Non-pigmented ciliary epithelial cell (primary cell): Measurements from ENCODE around the gene HNRNPC.

Experiments used
- DNase-seq: peaks from one replicate; pipeline ENCODE4 v3.0.0-alpha.2; 2010; ENCODE audit warnings: low read depth

HNRNPC gene

DNA sequence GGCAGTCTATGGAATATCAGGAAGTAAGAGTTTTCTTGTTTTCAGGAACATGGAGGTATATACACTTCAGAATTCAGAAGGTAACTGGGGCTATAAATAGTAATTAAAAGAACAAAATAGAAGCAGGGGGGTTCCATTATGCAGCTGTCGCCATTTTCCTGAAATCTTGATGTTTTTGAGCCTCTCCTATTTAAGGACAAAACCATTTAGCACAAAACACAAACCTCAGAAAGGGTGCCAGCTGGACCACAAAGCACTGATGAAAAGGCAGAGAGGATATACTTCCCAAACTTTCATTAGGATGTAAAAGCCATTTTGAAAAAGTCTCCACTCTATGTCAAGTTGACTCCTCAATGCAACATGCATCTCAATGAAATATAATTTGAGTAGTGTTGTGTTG is 59.2 kb downstream of the HNRNPC start:
- no peak for DNase-seq

DNA sequence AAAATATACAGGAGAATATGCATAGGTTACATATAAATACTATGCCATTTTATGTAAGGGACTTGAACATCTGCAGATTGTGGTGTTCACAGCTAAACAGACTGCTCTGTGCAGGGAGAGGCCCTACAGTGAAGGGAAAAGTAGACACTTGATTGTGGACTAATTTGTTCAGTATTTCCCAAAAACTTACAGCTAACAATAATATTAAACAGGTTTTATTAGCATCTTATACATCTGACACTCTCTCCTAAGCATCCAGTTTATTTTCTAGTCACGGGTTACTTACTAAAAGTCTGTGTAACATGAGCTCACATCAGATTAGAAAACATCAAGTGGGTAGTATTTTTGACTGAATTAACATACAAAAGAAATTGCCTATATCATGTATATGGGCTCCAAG is 60.1 kb downstream of the HNRNPC start:
- DNase-seq: no peak

DNA sequence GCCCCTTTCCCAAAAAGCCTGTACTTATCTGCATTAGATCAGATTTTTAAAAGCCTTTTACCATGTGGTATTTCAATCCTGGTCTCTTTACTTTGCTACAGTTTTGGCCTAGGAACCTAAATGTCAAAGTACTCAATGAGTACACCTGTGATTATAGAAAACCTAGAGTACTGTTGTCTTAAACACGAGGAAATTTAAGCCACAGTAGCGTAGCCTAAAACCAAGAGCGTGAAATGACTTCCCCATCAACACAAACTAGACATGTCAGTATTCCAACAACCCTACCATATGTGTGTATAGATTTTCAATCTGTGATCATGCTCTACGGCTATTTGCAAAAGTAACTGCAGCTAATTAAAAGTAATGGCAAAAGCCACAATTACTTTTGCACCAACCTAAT is 60.7 kb downstream of the HNRNPC start:
- DNase-seq: no peak

DNA sequence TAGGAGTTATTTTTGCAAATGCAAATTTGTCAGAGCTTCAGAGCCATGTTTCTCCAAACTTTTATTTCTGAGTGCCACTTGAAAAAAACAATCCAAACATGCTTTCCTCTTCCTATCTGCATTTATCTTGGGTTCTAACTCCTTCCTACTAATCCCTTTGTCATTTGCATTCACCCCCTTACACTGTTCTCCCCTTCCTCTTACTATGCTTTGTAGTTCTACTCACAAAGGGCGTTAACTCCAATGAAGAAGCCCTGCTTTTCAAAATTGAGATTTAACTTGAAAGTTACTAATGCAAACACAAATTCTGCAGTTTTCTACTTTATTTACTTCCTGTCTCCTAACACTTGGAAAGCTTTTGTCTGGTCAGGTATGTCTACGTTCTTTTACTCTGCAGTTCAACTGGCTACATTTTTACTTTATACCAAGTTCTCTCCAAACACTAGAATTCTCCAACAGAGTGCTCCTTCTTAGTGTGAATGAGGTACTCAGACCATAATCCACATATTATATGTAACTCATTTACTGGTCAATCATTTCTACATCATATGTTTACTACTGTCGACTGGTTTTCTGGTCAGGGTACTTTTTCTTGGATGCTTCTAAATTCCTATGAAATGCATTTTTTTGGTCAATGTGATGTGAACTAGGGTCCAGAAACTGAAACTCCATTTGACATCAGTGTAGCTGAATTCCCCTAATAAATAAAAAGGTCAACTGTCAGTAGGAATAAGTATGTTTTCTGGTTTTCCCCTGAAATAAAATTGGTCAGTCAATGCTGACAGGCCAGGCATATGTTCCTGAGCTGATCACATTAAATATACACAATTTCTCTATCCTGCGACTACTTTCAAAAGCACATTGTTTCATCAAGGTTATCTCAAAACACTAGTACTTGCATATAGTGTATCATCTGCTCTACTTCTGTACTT is 62.2 kb downstream of the HNRNPC start:
- no peak for DNase-seq

DNA sequence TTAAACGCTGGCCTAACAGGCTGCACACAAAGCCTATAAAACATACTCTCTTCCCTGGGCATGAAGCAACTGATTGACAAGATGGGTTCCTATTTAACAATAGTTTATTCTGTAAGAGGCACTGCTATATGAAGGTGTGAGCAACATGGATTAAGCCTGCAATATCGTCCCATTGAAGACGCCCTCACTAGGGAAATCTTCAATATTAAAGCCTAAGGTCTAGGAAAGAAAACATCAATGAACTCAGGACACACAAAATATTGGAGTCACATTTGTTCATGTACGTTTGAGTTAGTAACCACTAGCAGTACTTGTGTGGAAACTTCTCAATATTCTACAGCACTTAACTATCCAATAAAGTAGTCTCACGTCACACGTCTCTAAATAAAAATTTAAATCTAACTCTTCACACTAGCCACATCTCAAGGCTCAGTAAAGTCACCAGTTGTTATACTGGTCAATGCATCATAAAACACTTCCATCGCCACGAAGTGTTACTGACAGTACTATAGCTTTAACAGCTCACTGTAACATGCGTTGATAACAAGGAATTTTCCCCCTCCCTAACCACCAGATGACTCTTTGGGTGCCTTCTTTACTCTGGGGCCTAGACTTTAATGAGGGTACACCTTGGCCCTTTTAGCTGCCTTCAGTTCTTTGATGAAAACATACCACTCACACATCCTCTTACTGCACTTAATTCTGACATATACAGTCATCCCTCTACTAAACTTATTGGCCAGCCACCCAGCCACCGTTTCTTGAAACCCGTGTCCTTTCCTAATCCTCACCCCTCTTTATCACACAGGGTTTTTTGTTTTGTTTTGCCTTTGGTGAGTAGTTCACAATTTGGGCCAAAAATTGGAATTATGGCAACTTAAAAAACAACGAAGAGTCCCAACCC is 63.3 kb downstream of the HNRNPC start:
- no peak for DNase-seq

DNA sequence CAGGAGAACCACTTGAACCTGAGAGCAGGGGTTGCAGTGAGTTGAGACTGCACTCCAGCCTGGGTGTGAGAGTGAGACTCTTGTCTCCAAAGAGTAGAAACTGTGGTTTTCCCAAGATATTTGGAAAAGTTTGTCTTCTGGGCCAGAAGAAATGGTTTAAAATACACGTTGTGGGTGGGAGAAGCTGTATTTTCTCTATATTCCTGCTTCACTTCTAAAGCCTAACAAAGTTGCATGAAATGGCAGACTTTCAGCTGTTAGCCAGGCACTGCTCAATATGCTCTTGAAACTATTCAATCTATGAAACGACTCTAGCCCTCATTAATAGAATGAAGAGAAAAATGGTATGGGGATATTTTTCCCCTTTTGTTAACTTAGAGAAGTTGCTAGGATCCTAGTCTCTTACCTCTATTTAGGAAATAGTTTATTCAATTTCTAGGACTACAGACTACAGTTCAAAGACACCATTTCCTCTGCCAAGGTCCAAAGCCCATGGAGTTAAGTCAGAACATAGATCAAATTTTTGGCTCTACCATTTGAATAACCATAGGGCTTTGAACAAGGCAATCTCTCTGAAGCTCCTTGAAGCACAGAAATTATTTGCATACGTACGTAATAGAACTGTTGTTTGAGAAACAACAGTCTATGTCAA is 64.1 kb downstream of the HNRNPC start:
- no peak for DNase-seq

DNA sequence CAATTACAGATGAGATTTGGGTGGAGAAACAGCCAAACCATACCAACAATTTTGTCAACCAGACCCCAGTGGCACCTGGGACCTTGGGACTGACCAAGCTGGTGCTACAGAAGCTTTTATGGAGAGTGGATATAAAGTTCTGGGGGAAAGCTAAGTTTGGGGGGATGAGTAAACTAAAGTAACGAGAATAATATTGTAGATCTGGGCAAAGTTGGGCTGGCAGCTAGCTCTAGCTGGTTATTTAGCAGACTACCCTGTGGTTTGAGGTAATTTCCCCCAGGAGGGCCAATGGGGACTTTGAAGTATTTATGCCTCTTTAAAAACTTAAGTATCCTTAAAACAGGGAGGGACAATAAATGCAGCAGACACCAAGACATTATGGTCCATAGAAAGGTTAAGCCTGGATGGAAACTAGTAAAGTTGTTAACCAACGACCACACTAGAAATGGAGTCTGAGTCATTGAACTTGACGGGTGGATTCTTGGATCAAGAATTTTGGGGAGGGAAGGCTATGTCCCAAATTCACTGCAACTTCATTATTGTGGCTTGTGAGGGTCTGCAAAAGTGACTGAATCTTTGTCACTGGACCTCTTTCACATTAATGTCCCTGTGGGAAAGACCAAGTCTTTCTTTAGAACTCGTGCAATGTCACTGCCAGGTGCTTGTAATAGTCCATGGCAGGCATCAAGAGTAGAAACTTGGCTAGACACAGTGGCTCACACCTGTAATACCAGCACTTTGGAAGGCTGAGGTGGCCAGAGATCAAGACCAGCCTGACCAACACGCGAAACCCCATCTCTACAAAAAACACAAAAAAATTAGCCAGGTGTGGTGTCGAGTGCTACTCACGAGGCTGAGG is 64.8 kb downstream of the HNRNPC start:
- no peak for DNase-seq

DNA sequence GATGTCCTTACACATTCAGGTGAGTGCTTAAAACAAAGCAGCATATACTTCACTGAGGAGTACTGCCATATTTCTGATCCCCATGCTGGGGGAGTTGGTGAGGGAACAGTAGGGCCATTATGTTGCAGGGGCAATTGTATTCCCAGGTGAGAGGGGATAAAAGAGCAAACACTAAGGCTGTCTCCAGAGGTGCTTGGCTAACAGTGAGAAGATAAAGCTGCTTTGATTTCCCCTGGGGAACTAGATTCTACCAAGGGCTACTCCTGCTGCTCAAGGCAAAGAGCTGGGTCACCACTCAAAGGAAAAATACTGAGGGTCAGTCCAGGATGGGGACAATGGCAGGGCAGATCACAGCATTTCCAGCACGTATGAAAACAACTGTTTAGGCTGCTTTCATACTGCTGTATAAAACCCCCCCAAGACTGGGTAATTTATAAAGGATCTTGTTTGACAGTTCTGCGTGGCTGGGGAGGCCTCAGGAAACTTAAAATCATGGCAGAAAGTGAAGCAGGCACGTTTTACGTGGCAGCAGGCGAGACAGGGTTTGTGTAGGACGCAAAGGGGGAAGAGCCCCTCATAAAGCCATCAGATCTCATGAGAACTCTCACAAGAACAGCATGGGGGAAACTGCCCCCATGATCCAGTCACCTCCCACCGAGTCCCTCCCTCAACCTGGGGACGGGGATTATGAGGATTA is 65.6 kb downstream of the HNRNPC start:
- DNase-seq: no peak

DNA sequence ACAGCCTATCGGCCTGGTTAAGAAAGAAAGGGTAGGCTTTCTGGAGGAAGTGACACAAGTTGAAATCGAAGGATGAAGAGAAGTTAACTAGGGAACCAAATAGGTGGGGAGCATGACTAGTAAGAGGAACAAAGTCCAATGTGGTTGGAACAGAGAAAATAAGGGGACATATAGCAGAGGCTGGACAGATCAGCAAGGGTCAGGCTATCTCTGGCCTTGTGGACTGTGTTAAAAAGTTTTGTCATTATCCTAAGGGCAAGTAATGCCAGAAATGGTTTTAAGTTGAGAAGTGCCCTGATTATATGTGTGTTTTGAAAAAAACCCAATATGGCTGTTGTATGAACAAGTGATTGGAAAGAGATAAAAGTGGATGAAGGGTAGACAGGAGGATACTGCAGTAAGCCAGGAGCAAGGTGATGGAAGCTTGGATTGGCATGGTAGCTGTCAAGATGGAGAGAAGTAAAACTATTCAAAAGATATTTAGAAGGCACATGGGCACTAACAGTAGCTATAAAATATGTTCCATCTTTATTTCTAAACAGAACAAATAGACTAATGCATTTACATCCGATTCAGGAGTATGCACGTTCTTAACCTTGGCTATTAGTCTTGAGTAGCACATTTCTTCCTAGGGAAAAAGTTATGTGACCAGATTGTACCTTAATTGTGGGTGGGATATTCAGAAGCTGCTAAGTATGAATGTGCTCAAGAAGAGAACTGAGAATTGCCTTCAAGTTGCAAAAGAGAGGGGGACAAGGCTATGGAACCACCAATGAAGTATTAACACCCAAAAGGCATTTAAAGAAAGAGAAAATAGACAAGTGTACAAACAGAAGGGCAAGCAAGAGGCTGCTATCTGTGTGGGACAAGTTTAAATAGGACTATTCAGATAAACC is 66.5 kb downstream of the HNRNPC start:
- DNase-seq: no peak

DNA sequence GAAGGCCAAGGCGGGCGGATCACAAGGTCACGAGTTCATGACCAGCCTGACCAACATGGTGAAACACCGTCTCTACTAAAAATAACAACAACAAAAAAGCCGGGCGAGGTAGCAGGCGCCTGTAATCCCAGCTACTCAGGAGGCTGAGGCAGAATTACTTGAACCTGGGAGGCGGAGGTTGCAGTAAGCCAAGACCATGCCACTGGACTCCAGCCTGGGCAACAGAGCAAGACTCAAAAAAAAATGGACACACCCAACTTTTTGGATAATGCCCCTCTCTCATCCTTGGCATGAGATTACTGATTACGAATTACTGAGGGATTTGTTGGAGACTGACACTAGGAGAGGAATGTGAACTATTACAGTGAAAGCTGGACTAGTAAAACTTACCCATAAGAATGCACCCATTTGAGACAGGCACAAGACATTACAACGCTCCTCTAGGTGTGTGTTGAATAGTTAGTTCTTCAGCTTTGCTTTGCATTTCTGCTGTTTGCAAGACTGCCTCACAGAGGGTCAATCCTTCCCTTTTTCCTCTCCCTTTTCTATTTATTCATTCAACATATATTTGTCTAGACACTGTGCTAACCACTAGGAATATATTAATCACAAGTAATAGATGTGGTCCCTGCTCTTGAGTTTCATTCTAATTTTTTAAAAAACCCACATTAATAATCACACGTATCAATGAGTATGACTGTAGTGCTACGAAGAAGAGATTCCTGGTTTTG is 67.3 kb downstream of the HNRNPC start:
- no peak for DNase-seq

DNA sequence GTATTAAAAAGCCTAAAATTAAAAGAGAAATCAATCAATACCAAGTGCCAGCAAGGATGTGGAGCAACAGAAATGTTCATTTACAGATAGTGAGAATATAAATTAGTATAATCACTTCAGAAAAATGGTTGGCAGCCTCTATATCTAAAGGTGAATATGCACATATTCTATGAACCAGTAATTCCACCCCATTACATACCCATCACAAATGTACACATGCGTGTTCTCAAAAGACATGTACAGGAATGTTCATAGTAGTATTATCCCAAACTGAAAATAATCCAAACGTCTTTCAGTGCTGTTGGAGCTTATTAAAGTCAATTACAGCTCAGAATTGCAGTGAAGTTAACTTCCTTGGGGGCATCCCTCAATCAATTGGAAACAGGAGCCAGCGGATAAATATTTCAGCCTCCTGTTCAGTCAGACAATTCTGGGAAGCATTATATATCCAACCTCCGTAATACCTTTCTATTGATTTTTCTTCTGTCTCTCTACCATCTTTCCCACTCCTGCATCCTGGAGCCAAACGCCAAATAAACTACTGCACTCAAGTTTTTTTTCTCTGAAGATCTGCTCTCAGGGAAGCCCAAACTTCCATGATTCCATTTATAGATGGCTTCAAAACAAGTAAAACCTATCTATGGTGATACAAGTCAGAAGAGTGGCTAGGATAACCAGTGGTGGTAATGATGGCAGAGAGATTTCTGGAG is 68.3 kb downstream of the HNRNPC start:
- no peak for DNase-seq

DNA sequence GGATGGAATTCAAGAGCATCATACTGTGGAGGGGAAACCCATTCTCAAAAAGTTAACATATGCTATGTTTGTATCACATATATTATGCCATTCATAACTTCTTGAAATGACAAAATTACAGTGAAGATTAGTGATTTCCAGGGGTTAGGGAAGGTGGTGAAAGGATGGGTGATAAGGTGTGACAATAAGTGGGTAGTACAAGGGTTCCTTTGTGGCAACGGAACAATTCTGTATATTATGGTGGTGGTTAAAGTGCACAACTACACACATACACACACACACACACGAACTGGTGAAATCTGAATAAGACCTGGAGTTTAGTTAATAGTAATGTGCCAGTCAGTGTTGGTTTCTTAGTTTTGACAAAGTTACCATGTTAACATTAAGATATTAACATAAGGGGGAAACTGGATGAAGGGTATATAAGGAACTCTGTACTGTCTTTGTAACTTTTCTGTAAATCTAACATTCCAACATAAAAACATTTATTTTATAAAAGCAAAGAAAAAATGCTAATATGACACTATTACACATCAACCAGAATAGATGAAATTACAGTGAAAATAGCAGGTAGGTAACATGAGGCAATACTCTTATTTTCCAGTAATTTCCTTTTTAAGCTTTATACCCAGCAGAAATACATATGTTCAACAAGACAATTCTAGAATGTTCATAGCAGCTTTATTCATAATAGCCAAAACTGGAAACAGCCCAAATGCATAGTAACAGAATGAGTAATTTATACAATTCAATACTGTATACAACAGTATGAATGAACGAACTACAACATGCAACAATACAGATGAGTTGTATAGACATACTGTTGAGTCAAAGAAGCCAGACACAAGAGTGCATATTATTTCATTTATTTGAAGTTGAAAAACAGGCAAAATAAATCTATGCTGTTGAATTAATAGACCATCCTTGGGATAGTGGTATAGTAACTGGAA is 69.4 kb downstream of the HNRNPC start:
- DNase-seq: no peak

DNA sequence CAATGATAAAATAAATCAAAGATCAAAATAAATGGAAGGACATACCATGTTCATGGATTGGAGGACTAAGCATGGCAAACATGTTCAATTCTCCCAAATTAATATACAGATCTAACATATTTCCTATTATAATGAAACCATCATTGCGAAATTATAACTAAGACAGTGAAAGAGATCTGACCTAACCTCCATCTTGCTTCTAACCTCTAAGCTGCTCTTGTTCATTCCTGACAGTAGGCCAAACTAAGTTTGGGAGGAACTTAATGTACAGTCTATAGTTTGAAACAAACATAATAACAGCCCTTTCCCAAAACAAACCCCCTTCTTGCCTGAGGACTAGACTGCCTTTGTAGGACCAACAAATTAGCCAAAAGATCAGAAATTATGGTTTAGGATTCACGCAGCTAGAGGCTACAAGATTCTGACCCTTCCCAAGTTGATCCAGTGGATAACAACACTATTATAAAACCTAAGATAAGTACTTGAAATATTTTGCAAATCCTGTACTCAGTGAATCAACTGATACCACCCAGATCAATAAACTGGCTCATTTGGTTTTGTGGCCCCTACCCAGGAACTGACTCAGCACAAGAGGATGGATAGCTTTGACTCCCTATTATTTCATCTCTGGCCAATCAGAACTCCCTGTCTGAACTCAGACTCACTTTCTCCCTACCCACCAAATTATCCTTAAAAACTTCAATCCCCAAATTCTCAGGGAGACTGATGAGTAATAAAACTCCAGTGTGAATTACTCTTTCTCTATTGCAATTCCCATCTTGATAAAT is 71.6 kb downstream of the HNRNPC start:
- DNase-seq: no peak

DNA sequence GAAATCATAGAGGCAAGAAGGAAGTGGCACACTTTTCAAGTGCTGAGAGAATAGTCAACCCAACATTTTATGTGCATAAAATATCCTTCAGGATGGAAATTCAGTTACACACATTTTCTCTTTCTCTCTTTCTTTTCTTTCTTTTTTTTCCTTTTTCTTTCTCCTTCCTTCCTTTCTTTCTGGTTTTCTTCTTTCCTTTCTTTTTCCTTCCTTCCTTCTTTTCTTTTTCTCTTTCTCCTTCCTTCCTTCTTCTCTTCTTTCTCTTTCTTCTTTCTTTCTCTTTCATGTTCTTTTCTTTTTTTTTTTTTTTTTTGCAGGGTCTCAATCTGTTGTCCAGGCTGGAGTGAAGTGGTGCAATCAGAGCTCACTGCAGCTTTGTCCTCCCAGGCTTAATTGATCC is 74.6 kb downstream of the HNRNPC start:
- no peak for DNase-seq

DNA sequence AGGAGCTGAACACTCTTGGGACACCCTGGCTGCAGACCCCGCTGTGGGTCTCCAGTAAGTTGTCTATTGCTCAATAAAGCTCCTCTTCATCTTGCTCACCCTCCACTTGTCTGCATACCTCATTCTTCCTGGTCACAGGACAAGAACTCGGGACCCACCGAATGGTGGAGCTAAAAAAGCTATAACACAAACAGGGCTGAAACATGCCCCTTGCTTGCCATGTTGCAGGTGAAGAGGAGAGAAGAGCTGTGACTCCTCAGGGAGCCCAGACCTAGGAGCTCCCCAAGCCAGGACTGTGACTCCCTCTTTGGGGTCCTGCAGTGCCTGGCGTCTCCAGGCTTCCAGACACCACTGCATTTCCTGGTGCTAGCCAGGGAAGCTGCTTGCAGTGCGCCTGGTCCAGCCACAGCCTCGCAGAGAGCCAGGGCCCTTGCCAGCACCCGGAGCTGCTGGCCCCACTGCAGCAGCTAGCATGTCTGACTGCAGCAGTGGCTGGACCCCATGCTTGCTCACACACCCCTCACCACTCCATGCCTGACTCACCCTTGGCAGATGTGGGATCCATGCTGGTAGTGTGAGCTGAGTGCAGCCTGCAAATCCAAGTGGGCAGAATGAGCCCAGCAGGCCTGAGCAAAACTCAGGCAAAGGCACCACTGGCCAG is 76.2 kb downstream of the HNRNPC start:
- no peak for DNase-seq

DNA sequence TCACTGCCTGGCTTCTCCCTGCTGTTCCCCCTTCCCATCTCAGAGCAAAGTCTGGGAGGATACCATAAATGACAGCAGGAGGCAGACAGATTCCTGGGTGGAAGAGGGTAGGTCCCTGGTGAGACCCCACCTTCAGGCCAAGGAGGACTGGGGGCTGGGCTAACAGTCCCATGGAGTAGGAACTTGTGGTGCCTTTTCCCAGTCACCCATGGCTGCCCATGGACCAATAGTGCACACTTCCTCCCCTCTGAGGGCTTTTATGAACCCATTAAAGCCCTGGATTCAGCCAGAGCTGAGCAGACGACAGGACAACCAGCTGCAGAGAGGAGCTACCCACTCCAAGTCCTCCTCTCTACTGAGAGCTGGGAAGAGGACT is 76.8 kb downstream of the HNRNPC start:
- DNase-seq: no peak
